T-helper 1 cell treated with Interleukin-12 subunit alpha and Interleukin-12 subunit beta and Interleukin-4 antibody, amounts not matched to agents 30 μg/mL and 1 μg/mL, for 36 hours (primary cell): ENCODE measurements around the gene C9.
"Not testable (repeated sequence)": the region's sequence is repeated elsewhere in the genome, so short reads cannot be mapped to it uniquely, and the experiment has no call there.

Experiments used
- H3K27ac Mint-ChIP-seq: one replicate; pipeline ENCODE4 v1.8.0; 2021; ENCODE audit warnings: mild to moderate bottlenecking, mixed read lengths
- H3K27me3 Mint-ChIP-seq: one replicate; pipeline ENCODE4 v1.8.0; 2021; ENCODE audit warnings: low read depth, mixed read lengths
- H3K36me3 Mint-ChIP-seq: one replicate; pipeline ENCODE4 v1.8.0; 2021; ENCODE audit warnings: low read depth, mixed read lengths
- H3K4me1 Mint-ChIP-seq: one replicate; pipeline ENCODE4 v1.8.0; 2021; ENCODE audit warnings: low read depth, mixed read lengths
- H3K4me3 Mint-ChIP-seq: one replicate; pipeline ENCODE4 v1.8.0; 2021; ENCODE audit warnings: mild to moderate bottlenecking, moderate library complexity, mixed read lengths
- H3K9me3 Mint-ChIP-seq: one replicate; pipeline ENCODE4 v1.8.0; 2021; ENCODE audit warnings: mixed read lengths

Gene C9

DNA sequence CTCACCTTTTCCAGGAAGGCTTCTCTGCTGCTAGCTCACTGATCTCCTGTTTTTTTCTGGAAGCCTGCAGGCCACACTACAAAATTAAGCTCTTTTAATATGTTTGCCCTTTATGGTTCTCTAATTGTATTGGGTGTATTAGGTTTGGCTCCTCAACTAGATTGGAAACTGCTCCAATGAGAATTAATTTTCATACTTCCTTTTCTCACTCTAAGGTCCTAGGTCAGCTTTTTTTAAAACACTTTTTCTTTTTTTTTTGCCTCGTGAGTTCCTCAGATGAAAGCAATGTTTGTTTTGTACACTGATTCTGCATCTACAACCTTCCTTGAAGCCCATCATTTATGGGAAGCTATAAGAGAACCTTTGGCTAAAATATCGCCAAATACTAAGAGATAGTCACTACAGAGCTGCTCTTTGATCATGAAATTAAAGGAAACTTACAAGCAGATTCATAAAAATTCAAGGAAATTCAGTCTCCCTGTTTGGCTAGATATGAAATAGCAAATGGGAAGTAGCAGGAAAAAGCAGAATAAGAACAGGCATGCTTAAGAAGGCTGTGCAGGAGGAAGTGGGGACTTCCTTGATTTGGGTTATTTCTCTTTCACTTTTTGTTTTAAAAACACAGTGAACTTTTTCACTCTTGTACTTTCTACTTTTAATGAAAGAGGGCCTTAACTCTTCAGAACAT is 89.8 kb downstream of the C9 start:
- peak overlapping the region; percentile 95 for H3K27ac Mint-ChIP-seq
- H3K4me3 Mint-ChIP-seq = peak overlapping the region; percentile 70
- H3K9me3 Mint-ChIP-seq = peaks cover 10% of the 10 kb centered on the region
- peaks cover 32% of the 10 kb centered on the region for H3K4me1 Mint-ChIP-seq
- H3K27me3 Mint-ChIP-seq = no peaks in the 10 kb centered on the region
- H3K36me3 Mint-ChIP-seq = peaks cover 14% of the 10 kb centered on the region

- no peaks in the 10 kb centered on the region for H3K9me3 Mint-ChIP-seq
- peak overlapping the region; percentile 81 for H3K27ac Mint-ChIP-seq
- peaks cover 7% of the 10 kb centered on the region for H3K36me3 Mint-ChIP-seq
- no peaks in the 10 kb centered on the region for H3K27me3 Mint-ChIP-seq
- H3K4me1 Mint-ChIP-seq = peaks cover 30% of the 10 kb centered on the region
- H3K4me3 Mint-ChIP-seq = peak overlapping the region; percentile 16
Observed at GRCh38 chr5:39273314-39273954, 90.9 kb downstream of the C9 start.

DNA sequence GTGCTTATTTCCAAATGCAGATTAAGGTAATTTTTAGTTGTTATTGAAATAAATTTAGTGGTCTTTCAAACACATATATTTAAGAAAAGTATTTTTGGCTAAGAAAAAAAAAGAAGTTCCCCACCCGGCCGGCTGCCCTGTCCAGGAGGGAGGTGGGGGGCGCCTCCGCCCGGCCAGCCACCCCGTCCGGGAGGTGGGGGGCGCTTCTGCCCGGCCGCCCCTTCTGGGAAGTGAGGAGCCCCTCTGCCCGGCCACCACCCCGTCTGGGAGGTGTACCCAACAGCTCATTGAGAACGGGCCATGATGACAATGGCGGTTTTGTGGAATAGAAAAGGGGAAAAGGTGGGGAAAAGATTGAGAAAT is 91.4 kb downstream of the C9 start:
- H3K36me3 Mint-ChIP-seq, H3K27me3 Mint-ChIP-seq, H3K4me3 Mint-ChIP-seq, H3K27ac Mint-ChIP-seq, H3K9me3 Mint-ChIP-seq: not testable (repeated sequence)
- H3K4me1 Mint-ChIP-seq = peaks cover 30% of the 10 kb centered on the region

DNA sequence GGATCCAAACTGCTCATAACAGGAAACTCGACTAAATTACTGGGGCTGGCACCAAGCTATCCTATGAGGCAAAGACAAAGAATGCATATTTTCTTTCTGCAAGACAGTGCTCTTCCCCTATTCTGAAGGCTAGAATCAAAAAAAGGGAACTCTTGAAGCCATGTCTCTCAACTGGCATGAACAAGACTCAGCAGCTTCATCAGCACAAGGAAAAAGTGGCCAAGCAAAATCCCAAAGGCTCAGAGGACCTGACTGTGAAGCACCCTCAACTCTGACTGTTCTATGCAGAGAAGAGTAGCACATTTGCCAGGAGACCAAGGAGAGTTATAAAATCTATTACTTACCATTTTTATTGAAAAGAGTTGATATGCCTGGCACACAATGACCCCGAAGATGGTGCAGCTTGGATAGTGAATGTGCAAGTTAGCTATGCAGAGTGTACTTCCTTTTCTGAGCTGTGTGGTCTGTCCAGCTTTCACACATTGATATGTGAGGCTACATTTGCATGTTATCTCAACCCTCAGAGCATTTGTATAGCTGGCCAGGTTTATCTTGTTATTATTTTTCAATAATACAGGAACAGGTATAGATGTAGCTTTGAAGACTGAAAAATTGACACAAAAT is 94.0 kb downstream of the C9 start:
- no peak overlapping the region for H3K27ac Mint-ChIP-seq
- no peaks in the 10 kb centered on the region for H3K27me3 Mint-ChIP-seq

DNA sequence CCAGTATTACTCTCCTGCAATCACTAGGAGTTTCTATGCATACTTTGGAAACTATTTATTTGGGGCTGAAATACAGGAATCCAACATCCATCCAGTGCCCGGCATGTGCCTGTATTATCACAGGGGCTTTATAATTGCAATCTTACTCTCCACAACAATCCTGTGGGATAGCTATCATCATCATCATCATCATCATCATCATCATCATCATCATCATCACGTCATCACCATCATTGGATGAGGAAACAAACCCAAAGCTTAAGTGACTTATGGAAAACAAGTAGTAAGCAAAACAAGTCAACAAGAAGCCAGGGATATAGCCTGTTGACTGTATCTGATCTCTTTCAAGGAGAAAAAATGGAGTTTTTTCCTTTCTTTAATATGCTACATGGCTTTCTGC is 97.1 kb downstream of the C9 start:
- Mint-ChIP-seq H3K4me3 (no peak overlapping the region), H3K36me3 (no peaks in the 10 kb centered on the region), H3K9me3 (no peaks in the 10 kb centered on the region), H3K4me1 (peaks cover 27% of the 10 kb centered on the region), H3K27me3 (no peaks in the 10 kb centered on the region), H3K27ac (no peak overlapping the region)

More for the DNA sequence above, 94.0 kb downstream of the C9 start:
- no peak overlapping the region for H3K4me3 Mint-ChIP-seq
- peaks cover 3% of the 10 kb centered on the region for H3K36me3 Mint-ChIP-seq
- H3K4me1 Mint-ChIP-seq = peaks cover 39% of the 10 kb centered on the region
- no peaks in the 10 kb centered on the region for H3K9me3 Mint-ChIP-seq

GRCh38 chr5:39266442-39266841 is 97.9 kb downstream of the C9 start:
- Mint-ChIP-seq H3K27me3 (no peaks in the 10 kb centered on the region), H3K27ac (no peak overlapping the region), H3K4me3 (no peak overlapping the region), H3K9me3 (no peaks in the 10 kb centered on the region), H3K4me1 (peaks cover 25% of the 10 kb centered on the region), H3K36me3 (no peaks in the 10 kb centered on the region)

GRCh38 chr5:39264528-39264927 is 99.8 kb downstream of the C9 start:
- Mint-ChIP-seq H3K9me3 (no peaks in the 10 kb centered on the region), H3K27ac (peak overlapping the region; percentile 73), H3K4me3 (peak overlapping the region; percentile 13), H3K36me3 (peaks cover 1% of the 10 kb centered on the region), H3K27me3 (no peaks in the 10 kb centered on the region), H3K4me1 (peaks cover 21% of the 10 kb centered on the region)

DNA sequence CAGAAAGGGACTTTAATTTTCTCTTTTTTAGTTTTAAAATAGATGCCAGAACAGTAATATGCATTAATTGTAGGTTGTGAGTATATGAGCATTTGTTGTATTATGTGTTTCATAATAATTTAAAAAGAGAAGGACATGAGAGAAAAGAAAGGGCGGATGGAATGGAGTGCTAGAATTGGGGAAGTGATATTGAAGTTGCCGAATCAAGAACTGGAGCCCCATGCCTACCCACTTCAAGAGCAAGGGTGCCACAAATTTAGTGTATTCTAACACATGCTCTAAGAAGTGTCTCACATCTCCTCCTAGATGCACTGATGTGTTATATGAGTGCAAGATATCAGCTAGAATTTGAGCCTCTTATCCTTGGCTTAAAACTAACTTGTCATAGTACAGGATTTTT is 101.3 kb downstream of the C9 start:
- H3K27me3 Mint-ChIP-seq = no peaks in the 10 kb centered on the region
- no peak overlapping the region for H3K4me3 Mint-ChIP-seq
- H3K36me3 Mint-ChIP-seq = peaks cover 5% of the 10 kb centered on the region
- H3K9me3 Mint-ChIP-seq = no peaks in the 10 kb centered on the region
- H3K27ac Mint-ChIP-seq = no peak overlapping the region
- H3K4me1 Mint-ChIP-seq = peaks cover 21% of the 10 kb centered on the region

DNA sequence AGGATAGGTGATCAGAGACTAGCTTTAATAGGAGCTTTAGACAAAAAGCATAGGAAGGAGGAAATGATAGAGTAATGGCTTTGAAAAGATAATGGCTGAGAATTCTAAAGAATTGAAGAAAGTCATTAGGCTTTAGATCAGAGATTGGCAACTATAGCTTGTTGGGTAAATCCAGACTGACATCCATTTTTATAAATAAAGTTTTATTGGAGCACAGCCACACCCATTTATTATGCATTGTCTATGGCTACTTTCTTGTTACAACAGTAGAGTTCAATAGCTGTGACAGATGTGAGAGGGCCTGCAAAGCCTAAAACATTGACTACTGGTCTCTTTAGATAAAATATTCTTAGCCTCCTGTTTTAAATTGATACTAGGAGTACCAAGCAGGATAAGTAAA is 104.2 kb downstream of the C9 start:
- no peak overlapping the region for H3K27ac Mint-ChIP-seq
- no peaks in the 10 kb centered on the region for H3K9me3 Mint-ChIP-seq
- H3K4me3 Mint-ChIP-seq = no peak overlapping the region
- peaks cover 30% of the 10 kb centered on the region for H3K4me1 Mint-ChIP-seq
- peaks cover 6% of the 10 kb centered on the region for H3K36me3 Mint-ChIP-seq
- H3K27me3 Mint-ChIP-seq = no peaks in the 10 kb centered on the region

GRCh38 chr5:39257554-39257953 is 106.7 kb downstream of the C9 start:
- Mint-ChIP-seq H3K36me3 (peaks cover 6% of the 10 kb centered on the region), H3K4me3 (no peak overlapping the region), H3K27me3 (no peaks in the 10 kb centered on the region), H3K4me1 (peaks cover 24% of the 10 kb centered on the region), H3K27ac (no peak overlapping the region), H3K9me3 (no peaks in the 10 kb centered on the region)

- Mint-ChIP-seq H3K4me3 (peak overlapping the region; percentile 55), H3K27ac (peak overlapping the region; percentile 50), H3K36me3 (peaks cover 6% of the 10 kb centered on the region), H3K4me1 (peaks cover 24% of the 10 kb centered on the region), H3K27me3 (no peaks in the 10 kb centered on the region), H3K9me3 (no peaks in the 10 kb centered on the region)
Observed at GRCh38 chr5:39256477-39257235, 107.6 kb downstream of the C9 start.

- Mint-ChIP-seq H3K27ac (no peak overlapping the region), H3K4me1 (peaks cover 24% of the 10 kb centered on the region), H3K27me3 (no peaks in the 10 kb centered on the region)
Observed at GRCh38 chr5:39255406-39255805, 108.9 kb downstream of the C9 start.

GRCh38 chr5:39254671-39255070 is 109.6 kb downstream of the C9 start:
- H3K27me3 Mint-ChIP-seq = no peaks in the 10 kb centered on the region
- H3K4me3 Mint-ChIP-seq = no peak overlapping the region
- H3K36me3 Mint-ChIP-seq = peaks cover 7% of the 10 kb centered on the region
- no peak overlapping the region for H3K27ac Mint-ChIP-seq
- H3K9me3 Mint-ChIP-seq = peaks cover 7% of the 10 kb centered on the region
- peaks cover 21% of the 10 kb centered on the region for H3K4me1 Mint-ChIP-seq

More at GRCh38 chr5:39255406-39255805, 108.9 kb downstream of the C9 start:
- peaks cover 2% of the 10 kb centered on the region for H3K9me3 Mint-ChIP-seq
- no peak overlapping the region for H3K4me3 Mint-ChIP-seq
- H3K36me3 Mint-ChIP-seq = peaks cover 6% of the 10 kb centered on the region

DNA sequence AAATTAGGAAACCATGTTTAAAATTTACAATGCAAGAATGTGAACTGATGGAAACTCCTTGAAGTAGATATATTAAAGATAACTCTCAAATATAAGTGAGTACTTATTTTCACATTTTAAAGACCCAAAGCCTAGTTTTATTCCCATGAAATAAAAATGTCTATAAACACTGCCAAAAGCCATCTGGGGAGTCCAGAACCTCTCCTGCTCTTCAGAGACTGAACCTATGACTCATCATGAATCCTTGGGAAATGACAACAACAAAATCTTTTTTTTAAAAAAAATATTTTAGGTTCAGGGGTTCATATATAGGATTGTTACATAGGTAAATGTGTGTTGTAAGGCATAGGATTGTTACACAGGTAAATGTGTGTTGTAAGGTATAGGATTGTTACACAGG is 111.1 kb downstream of the C9 start:
- Mint-ChIP-seq H3K9me3 (peaks cover 12% of the 10 kb centered on the region), H3K4me1 (peaks cover 21% of the 10 kb centered on the region), H3K36me3 (peaks cover 9% of the 10 kb centered on the region), H3K27me3 (no peaks in the 10 kb centered on the region), H3K27ac (no peak overlapping the region), H3K4me3 (no peak overlapping the region)
